ENCODE results near the gene ERN1. TPM values are rescaled to one million over a fixed set of nuclear protein-coding genes. Genes with fewer than 3 reads are reported as not detected.

The ERN1 gene
- total and polyA plus RNA-seq, 2 of the 13 experiments (the other 11 are each of a cell fraction or from before 2014, with no cell fraction given): 6.0 to 12.7 TPM

- H3K27me3 ChIP-seq (ENCODE audit: control insufficient read depth in 1 of 2, insufficient read depth in 2 of 2, low read length in 2 of 2): no peaks in the 10 kb centered on the region
- in situ Hi-C loops (cut with HindIII; ENCODE audit: extremely low pct_ligation_motif_present, low pct_unique_long_range_greater_than_20kb) (loop anchor here (5.0 kb wide), 1 partner anchor 103 kb away; the partner anchor contains the start of gene ERN1), intact Hi-C loops (cut with micrococcal nuclease; ENCODE audit: unreplicated experiment) (loop anchor here (1.0 to 5.0 kb wide), 2 partner anchors 104 to 112 kb away; partner anchors contain the start of gene GH1)
- no peaks in the 10 kb centered on the region for H3K79me2 ChIP-seq (ENCODE audit: insufficient read depth, low read length)
- 3% methylated on average over 3 of the region's 3 CpGs for WGBS (ENCODE audit: low lambda C conversion rate)
- no peak overlapping the region for H2AFZ ChIP-seq (ENCODE audit: low read length)
- H3K36me3 ChIP-seq (replicated peaks in 1 of 2; ENCODE audit: control insufficient read depth in 1 of 2, insufficient read depth in 2 of 2, low read length in 2 of 2): no peaks in the 10 kb centered on the region
- no peaks in the 10 kb centered on the region for H3K9me3 ChIP-seq (ENCODE audit: low read length)
- FAIRE-seq (peak; percentile 86), ATAC-seq (peak; percentile 57), DNase-seq (ENCODE audit: low spot score) (peak; percentile 61)
- H3K4me3 ChIP-seq (replicated peaks in 1 of 3; ENCODE audit: insufficient read depth in 1 of 3, low read depth in 2 of 3, low read length in 3 of 3): no peak overlapping the region
- POLR2A ChIA-PET: interaction anchor here (0.9 to 3.6 kb wide), 5 partner anchors 51 to 117 kb away, joined by 3 to 29 read pairs (median 5); partner anchors contain the start of gene ERN1
- H3K4me2 ChIP-seq (ENCODE audit: low read depth, low read length): no peak overlapping the region
- peaks cover 41% of the 10 kb centered on the region for H3K4me1 ChIP-seq (ENCODE audit: insufficient read depth, low read length)
- no peaks in the 10 kb centered on the region for H4K20me1 ChIP-seq (ENCODE audit: insufficient read depth, low read length)
- H3K9ac ChIP-seq (ENCODE audit: insufficient read depth, low read depth, low read length): no peak overlapping the region
- CTCF ChIA-PET (ENCODE audit: low intra/inter-chr PET ratio, low total read pairs): interaction anchor here (1.3 to 2.4 kb wide), 3 partner anchors 35 to 253 kb away, joined by 4 to 48 read pairs (median 5); no protein-coding TSS in a partner anchor
- no TSS peak for BruUV-seq (replicated peaks)
- H3K27ac ChIP-seq (ENCODE audit: extremely low read length, insufficient read depth, low read length): no peak overlapping the region
- no peak for TF ChIP-seq BCL6 (CRISPR knock-in tag; IDR thresholded peaks at IDR 0.05)
- no peak for TF ChIP-seq ZNF709 (CRISPR knock-in tag; IDR thresholded peaks at IDR 0.05)
- TF ChIP-seq ATF6 (CRISPR knock-in tag; conservative IDR thresholded peaks at IDR 0.05): no peak
- TF ChIP-seq NCOA2 (CRISPR knock-in tag; IDR thresholded peaks at IDR 0.05): peak; percentile 42; the same call in 1 of the 2 replicates
- TF ChIP-seq HIC2 (CRISPR knock-in tag; IDR thresholded peaks at IDR 0.05; ENCODE audit: low read depth): no peak
- TF ChIP-seq ZNF329 (CRISPR knock-in tag; IDR thresholded peaks at IDR 0.05; ENCODE audit: low read depth): no peak
- no peak for TF ChIP-seq HINFP (CRISPR knock-in tag; IDR thresholded peaks at IDR 0.05; ENCODE audit: low read depth)
- 0 out of 2 replicates have a peak, but pooled peaks have one; percentile 21 for TF ChIP-seq ELF3 (CRISPR knock-in tag; IDR thresholded peaks at IDR 0.05)
- TF ChIP-seq PATZ1 (CRISPR knock-in tag; IDR thresholded peaks at IDR 0.05): 0 out of 2 replicates have a peak, but pooled peaks have one; percentile 13
- TF ChIP-seq ESRRA (CRISPR knock-in tag; IDR thresholded peaks at IDR 0.05; ENCODE audit: low read depth): no peak
- TF ChIP-seq RBAK (CRISPR knock-in tag; IDR thresholded peaks at IDR 0.05): no peak
- TF ChIP-seq ZNF615 (CRISPR knock-in tag; IDR thresholded peaks at IDR 0.05; ENCODE audit: borderline replicate concordance): no peak
- TF ChIP-seq HNF4G (IDR thresholded peaks at IDR 0.05; ENCODE audit: borderline replicate concordance, low read depth, low read length): no peak
- no peak for TF ChIP-seq HNF4G (CRISPR knock-in tag; IDR thresholded peaks at IDR 0.05; ENCODE audit: borderline replicate concordance, low read depth)
- no peak for TF ChIP-seq ZNF296 (CRISPR knock-in tag; conservative IDR thresholded peaks at IDR 0.05)
- TF ChIP-seq ZSCAN22 (CRISPR knock-in tag; IDR thresholded peaks at IDR 0.05): no peak
- TF ChIP-seq STAG1 (CRISPR knock-in tag; IDR thresholded peaks at IDR 0.05): peak; percentile 66
- 0 out of 2 replicates have a peak, but pooled peaks have one; percentile 31 for TF ChIP-seq MIXL1 (CRISPR knock-in tag; IDR thresholded peaks at IDR 0.05)
Measured at GRCh38 chr17:64028874-64029464, 101.0 kb downstream of the ERN1 start.

Data from HepG2 (cell line).